Retinal pigment epithelial cell (primary cell): Measurements from ENCODE around the gene ITM2C.

Experiments
- DNase-seq: peaks from one replicate; pipeline ENCODE4 v3.0.0-alpha.2; 2010; ENCODE audit warnings: low read depth
- H3K4me3 ChIP-seq: 2 replicates; pipeline ENCODE4 v1.5.1; 2011; ENCODE audit warnings: mild to moderate bottlenecking, low read length, control low read depth, moderate library complexity
- CTCF ChIP-seq: conservative IDR thresholded peaks from 2 replicates; pipeline ENCODE4 v1.5.1; 2011; ENCODE audit warnings: low read depth, low read length, control low read depth, inconsistent platforms

ITM2C gene

GRCh38 chr2:230913406-230914143 is 48.8 kb downstream of the ITM2C start:
- no peak for DNase-seq
- no peak overlapping the region for H3K4me3 ChIP-seq
- peak; percentile 63 for TF ChIP-seq CTCF

DNA sequence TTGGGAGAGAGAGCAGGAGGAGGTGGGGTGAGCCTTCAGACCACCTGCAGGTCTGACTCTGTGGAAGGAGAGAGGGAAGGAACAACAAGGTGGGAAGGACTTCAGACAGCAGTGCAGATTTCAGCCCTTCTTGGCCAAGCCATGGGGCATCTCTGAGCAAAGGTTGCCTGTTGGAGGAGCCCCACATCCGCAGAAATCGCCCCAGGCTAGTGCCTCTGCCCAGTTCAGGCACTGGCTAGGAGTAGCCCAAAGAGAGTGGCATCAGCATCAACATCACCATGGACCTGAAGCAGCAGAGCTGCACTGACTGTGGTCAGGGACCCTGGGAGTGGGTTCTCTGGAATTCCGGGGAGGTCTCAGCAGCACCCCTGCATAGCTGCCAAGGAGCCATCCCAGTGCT is 50.1 kb downstream of the ITM2C start:
- TF ChIP-seq CTCF: no peak
- no peak overlapping the region for H3K4me3 ChIP-seq
- DNase-seq: no peak

GRCh38 chr2:230915319-230915718 is 50.6 kb downstream of the ITM2C start:
- no peak for TF ChIP-seq CTCF
- DNase-seq: no peak
- H3K4me3 ChIP-seq: no peak overlapping the region

- no peak overlapping the region for H3K4me3 ChIP-seq
- no peak for DNase-seq
- no peak for TF ChIP-seq CTCF
Measured at GRCh38 chr2:230916218-230916617, 51.5 kb downstream of the ITM2C start.

GRCh38 chr2:230919240-230919639 is 54.5 kb downstream of the ITM2C start:
- no peak overlapping the region for H3K4me3 ChIP-seq
- no peak for DNase-seq
- TF ChIP-seq CTCF: no peak

DNA sequence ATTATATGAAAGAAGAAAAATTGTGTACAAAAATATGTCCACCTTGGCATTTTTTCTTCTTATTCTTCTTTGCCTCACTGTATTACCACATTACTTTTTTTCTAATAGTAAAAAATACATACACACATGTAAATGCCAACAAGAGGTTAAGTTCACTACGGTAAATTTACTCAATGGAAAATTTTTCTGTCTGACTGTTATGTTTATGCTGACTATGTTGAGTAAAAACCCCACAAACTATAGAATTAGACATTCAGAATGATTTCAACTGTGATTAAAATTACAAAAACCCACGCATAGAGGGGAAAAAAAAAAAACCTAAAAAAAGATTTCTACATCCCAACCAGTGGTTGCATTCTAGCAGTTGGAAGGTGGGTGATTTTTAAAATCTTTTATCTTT is 54.9 kb downstream of the ITM2C start:
- no peak for TF ChIP-seq CTCF
- no peak overlapping the region for H3K4me3 ChIP-seq
- DNase-seq: no peak

DNA sequence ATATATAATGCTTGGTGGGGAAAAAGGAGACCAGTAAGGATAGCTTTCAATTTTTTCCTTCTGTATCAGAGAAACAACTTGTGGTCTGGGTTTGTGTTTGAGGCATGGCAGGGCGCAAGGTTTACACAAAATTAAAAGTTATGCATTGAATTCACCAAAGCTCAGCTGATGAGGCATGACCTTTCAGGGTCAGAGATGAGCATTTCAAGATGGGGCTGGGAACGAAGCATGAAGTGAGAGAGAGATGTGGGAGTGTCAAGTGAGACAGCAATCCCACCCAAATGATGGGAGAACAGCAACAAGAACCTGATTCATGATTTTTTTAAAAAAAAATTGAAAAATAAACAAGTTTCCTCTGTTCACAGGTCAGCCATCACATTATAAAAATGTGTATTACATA is 55.4 kb downstream of the ITM2C start:
- no peak overlapping the region for H3K4me3 ChIP-seq
- no peak for DNase-seq
- TF ChIP-seq CTCF: no peak
